ENCODE data around the gene VENTX. TPM values are rescaled to one million over a fixed set of nuclear protein-coding genes. Genes with fewer than 3 reads are reported as not detected.

VENTX gene
- total RNA-seq, 2 donors from 2014 or later = 5.1 to 9.5 TPM

- H3K4me3 ChIP-seq = no peak overlapping the region
Observed at GRCh38 chr10:133199992-133200611, 37.6 kb upstream of the VENTX start.

GRCh38 chr10:133200621-133201031, 37.0 kb upstream of the VENTX start:
- no peak overlapping the region for H3K27ac ChIP-seq
- no peak overlapping the region for H3K4me3 ChIP-seq
- ATAC-seq (ENCODE audit: insufficient number of reproducible peaks, low FRiP score, low read depth) (no peak), DNase-seq (ENCODE audit: low spot score) (no peak)
- H3K4me1 ChIP-seq (ENCODE audit: control insufficient read depth in 1 of 2, low read depth in 2 of 2) = no peaks in the 10 kb centered on the region
- TF ChIP-seq, protein P1, sequence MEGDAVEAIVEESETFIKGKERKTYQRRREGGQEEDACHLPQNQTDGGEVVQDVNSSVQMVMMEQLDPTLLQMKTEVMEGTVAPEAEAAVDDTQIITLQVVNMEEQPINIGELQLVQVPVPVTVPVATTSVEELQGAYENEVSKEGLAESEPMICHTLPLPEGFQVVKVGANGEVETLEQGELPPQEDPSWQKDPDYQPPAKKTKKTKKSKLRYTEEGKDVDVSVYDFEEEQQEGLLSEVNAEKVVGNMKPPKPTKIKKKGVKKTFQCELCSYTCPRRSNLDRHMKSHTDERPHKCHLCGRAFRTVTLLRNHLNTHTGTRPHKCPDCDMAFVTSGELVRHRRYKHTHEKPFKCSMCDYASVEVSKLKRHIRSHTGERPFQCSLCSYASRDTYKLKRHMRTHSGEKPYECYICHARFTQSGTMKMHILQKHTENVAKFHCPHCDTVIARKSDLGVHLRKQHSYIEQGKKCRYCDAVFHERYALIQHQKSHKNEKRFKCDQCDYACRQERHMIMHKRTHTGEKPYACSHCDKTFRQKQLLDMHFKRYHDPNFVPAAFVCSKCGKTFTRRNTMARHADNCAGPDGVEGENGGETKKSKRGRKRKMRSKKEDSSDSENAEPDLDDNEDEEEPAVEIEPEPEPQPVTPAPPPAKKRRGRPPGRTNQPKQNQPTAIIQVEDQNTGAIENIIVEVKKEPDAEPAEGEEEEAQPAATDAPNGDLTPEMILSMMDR (IDR thresholded peaks at IDR 0.05) = no peak
- H3K36me3 ChIP-seq = no peaks in the 10 kb centered on the region
- H3K9me3 ChIP-seq = no peaks in the 10 kb centered on the region
- H3K27me3 ChIP-seq (replicated peaks; ENCODE audit: insufficient read depth) = no peaks in the 10 kb centered on the region

More at GRCh38 chr10:133199992-133200611, 37.6 kb upstream of the VENTX start:
- Histone ChIP-seq H3K36me3 (no peaks in the 10 kb centered on the region), H3K27ac (no peak overlapping the region), H3K27me3 (replicated peaks; ENCODE audit: insufficient read depth) (no peaks in the 10 kb centered on the region), H3K4me1 (ENCODE audit: control insufficient read depth in 1 of 2, low read depth in 2 of 2) (no peaks in the 10 kb centered on the region), H3K9me3 (no peaks in the 10 kb centered on the region)
- ATAC-seq (ENCODE audit: insufficient number of reproducible peaks, low FRiP score, low read depth) (no peak), DNase-seq (ENCODE audit: low spot score) (no peak)
- TF ChIP-seq, protein P1 (IDR thresholded peaks at IDR 0.05) = no peak

DNA sequence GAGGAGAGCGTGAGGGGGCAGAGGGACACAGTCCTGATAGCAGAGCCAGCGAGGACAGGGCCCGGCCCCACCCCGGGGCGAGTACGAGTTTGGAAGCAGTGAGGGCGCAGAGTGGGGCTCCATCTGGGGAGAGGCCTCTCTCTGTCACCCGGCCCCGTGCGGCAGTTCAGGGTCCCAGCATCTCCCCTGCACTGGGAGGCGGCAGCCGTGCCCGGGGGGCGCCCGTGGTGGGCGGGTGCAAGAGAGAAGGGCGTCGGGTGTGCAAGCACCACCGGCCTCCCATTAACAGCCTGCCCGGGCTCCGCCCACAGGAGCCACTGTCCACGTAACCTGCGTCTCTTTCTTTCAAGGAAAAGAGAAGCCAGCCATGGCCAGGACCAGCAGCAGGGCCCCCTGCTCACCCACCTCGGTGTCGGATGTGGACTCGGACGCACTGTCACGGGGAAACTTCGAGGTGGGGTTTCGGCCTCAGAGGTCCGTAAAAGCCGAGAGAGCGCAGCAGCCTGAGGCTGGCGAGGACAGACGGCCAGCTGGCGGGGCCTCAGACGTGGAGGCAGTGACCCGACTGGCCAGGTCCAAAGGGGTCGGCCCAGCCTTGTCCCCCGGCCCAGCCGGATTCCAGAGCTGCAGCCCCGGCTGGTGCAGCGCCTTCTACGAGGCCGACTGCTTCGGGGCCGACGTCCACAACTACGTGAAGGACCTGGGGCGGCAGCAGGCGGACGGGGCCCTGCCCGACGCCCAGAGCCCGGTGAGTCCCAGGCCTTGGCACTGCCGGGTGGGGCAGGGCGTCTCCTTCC, 36.3 kb upstream of the VENTX start:
- Histone ChIP-seq H3K9me3 (no peaks in the 10 kb centered on the region), H3K27ac (no peak overlapping the region), H3K4me3 (no peak overlapping the region), H3K4me1 (ENCODE audit: control insufficient read depth in 1 of 2, low read depth in 2 of 2) (no peaks in the 10 kb centered on the region), H3K27me3 (replicated peaks; ENCODE audit: insufficient read depth) (no peaks in the 10 kb centered on the region), H3K36me3 (no peaks in the 10 kb centered on the region)
- TF ChIP-seq, protein P1 (IDR thresholded peaks at IDR 0.05) = no peak
- no peak for DNase-seq (ENCODE audit: low spot score)
- ATAC-seq (ENCODE audit: insufficient number of reproducible peaks, low FRiP score, low read depth) = no peak

- DNase-seq (ENCODE audit: low spot score) (no peak), ATAC-seq (ENCODE audit: insufficient number of reproducible peaks, low FRiP score, low read depth) (no peak)
- Histone ChIP-seq H3K27ac (no peak overlapping the region), H3K4me3 (no peak overlapping the region), H3K4me1 (ENCODE audit: control insufficient read depth in 1 of 2, low read depth in 2 of 2) (no peaks in the 10 kb centered on the region), H3K9me3 (no peaks in the 10 kb centered on the region), H3K27me3 (replicated peaks; ENCODE audit: insufficient read depth) (no peaks in the 10 kb centered on the region), H3K36me3 (no peaks in the 10 kb centered on the region)
- TF ChIP-seq, protein P1 (IDR thresholded peaks at IDR 0.05) = no peak
Observed at GRCh38 chr10:133201948-133202725, 35.5 kb upstream of the VENTX start.
